Measurements from ENCODE around the gene MMP25.

Gene MMP25, protein sequence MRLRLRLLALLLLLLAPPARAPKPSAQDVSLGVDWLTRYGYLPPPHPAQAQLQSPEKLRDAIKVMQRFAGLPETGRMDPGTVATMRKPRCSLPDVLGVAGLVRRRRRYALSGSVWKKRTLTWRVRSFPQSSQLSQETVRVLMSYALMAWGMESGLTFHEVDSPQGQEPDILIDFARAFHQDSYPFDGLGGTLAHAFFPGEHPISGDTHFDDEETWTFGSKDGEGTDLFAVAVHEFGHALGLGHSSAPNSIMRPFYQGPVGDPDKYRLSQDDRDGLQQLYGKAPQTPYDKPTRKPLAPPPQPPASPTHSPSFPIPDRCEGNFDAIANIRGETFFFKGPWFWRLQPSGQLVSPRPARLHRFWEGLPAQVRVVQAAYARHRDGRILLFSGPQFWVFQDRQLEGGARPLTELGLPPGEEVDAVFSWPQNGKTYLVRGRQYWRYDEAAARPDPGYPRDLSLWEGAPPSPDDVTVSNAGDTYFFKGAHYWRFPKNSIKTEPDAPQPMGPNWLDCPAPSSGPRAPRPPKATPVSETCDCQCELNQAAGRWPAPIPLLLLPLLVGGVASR

DNA sequence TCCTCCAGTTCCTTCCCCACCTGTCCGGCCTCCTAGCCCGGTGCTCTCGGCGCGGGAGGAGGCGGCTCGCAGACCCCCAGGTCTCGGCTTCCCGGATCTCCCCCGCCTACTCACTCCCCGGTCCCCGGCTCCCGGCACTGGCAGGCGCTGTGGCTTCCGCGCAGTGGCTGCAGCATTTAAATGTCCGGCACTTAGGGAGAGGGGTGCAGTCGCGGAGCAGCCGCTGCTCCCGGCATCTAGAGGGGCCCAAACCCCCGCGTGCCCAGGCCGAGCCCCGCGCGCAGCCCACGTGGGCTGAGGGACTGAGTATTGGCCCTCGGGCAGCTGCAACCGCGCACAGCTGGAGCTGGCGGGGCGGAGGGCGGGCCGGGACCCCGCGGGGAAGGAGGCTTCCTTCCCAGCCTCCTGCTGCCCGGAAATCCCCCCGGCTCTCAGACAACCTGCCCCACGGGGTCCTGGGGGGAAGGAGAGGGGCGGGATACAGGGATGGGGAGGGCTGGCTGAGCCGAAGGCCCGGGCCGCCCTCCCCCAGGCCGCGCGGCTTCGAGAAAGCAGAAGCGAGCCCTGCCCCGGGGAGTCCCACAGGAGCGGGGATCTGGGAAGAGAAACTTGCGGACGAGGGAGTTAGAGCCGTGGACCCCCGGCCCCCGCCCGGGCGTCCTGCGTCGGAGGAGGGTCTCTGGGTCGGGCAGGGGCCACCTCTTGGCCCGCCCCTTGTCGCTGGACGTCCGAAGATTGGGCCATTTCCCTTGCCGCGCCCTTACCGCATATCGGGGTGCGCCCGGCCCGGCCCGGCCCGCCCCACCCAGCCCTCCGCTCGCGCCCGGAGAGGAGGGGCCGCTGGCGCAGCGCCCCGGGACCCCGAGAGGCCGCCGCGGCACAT is at the start of gene MMP25:
Gene MMP25 (plus strand): TSS at position 804 of the 883 bp plus-strand sequence. CDS start 357 bp downstream, outside the sequence.
- Histone ChIP-seq H3K9ac (ENCODE audit: low read length) (peak within 1 kb of the TSS; percentile 28), H3K27me3 (ENCODE audit: low read length) (no peaks in the 10 kb centered on the region), H3K9me3 (ENCODE audit: insufficient read depth, low read length) (no peaks in the 10 kb centered on the region), H3K79me2 (ENCODE audit: insufficient read depth, low read length) (no peaks in the 10 kb centered on the region), H3K4me3 (ENCODE audit: insufficient read depth, low read length, poor library complexity, severe bottlenecking) (peak within 1 kb of the TSS; percentile 25), H3K36me3 (ENCODE audit: low read length) (no peaks in the 10 kb centered on the region), H3K9me2 (replicated peaks; ENCODE audit: insufficient read depth, low read length) (no peaks in the 10 kb centered on the region), H3K4me2 (ENCODE audit: low read depth, low read length, poor library complexity, severe bottlenecking) (peak within 1 kb of the TSS; percentile 49), H3K27ac (ENCODE audit: low read depth, low read length) (no peak within 1 kb of the TSS), H4K20me1 (ENCODE audit: low read depth, low read length) (no peaks in the 10 kb centered on the region), H3F3A (ENCODE audit: insufficient read depth) (no peaks in the 10 kb centered on the region), H2AFZ (ENCODE audit: low read depth, low read length, severe bottlenecking) (no peak within 1 kb of the TSS)
- no peak for TF ChIP-seq CTCF (IDR thresholded peaks at IDR 0.05; ENCODE audit: insufficient read depth, low read length, poor library complexity, severe bottlenecking)
- no peak; the same call in 1 of the 2 replicates for TF ChIP-seq EZH2phosphoT487 (conservative IDR thresholded peaks at IDR 0.05; ENCODE audit: low read length)

DNA sequence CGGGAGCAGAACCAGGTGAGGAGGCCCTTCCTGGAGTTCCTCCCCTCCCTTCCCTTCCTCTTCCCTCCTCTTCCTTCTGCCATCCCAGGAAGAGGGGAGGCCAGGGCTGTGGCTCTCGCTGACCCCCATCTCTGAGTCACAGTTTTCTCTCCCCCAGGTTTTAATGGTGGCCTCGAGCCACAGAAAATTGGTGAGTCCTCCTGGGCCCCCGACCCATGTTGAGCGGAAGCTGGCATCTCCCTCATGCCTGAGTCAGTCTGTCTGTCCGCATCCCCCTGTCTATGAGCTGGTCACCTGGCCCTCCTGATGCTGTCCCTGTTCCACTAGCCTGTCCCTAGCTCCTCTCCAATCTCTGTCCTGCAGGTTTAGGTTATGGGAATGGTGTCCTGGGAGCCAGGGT is 46.4 kb upstream of the MMP25 start:
- Histone ChIP-seq H3K27ac (ENCODE audit: low read depth, low read length) (no peak overlapping the region), H3K4me3 (ENCODE audit: insufficient read depth, low read length, poor library complexity, severe bottlenecking) (no peak overlapping the region), H3K36me3 (ENCODE audit: low read length) (no peaks in the 10 kb centered on the region), H3K9ac (ENCODE audit: low read length) (no peak overlapping the region), H2AFZ (ENCODE audit: low read depth, low read length, severe bottlenecking) (no peak overlapping the region), H3K9me2 (replicated peaks; ENCODE audit: insufficient read depth, low read length) (no peaks in the 10 kb centered on the region), H3K27me3 (ENCODE audit: low read length) (no peaks in the 10 kb centered on the region), H3K4me2 (ENCODE audit: low read depth, low read length, poor library complexity, severe bottlenecking) (no peak overlapping the region), H3K79me2 (ENCODE audit: insufficient read depth, low read length) (no peaks in the 10 kb centered on the region), H3F3A (ENCODE audit: insufficient read depth) (no peaks in the 10 kb centered on the region), H4K20me1 (ENCODE audit: low read depth, low read length) (no peaks in the 10 kb centered on the region), H3K9me3 (ENCODE audit: insufficient read depth, low read length) (no peaks in the 10 kb centered on the region)
- TF ChIP-seq CTCF (IDR thresholded peaks at IDR 0.05; ENCODE audit: insufficient read depth, low read length, poor library complexity, severe bottlenecking): no peak
- TF ChIP-seq EZH2phosphoT487 (conservative IDR thresholded peaks at IDR 0.05; ENCODE audit: low read length): no peak

DNA sequence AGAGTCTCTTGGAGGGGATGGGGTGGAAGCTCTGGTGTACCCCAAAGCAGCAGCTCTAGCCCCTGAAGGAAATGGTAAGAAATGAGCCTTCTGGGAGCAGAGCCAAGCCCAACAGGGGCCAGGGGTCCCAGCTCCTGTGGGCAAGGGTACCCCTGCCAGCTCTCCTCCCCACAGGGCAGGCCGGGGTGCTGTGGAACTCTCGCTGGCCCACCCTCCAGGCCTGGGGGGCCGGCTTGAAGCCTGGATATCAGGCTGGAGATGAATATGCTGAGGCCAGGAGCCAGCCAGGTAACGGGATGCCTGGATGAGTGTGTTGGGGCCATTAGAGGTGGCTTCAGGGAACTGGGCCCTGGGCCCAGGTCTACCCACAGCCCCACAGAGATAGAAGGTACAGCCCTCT is 45.8 kb upstream of the MMP25 start:
- no peak overlapping the region for H2AFZ ChIP-seq (ENCODE audit: low read depth, low read length, severe bottlenecking)
- H3K27ac ChIP-seq (ENCODE audit: low read depth, low read length): no peak overlapping the region
- no peaks in the 10 kb centered on the region for H3K27me3 ChIP-seq (ENCODE audit: low read length)
- H3K9ac ChIP-seq (ENCODE audit: low read length): no peak overlapping the region
- TF ChIP-seq CTCF (IDR thresholded peaks at IDR 0.05; ENCODE audit: insufficient read depth, low read length, poor library complexity, severe bottlenecking): no peak
- H3K9me2 ChIP-seq (replicated peaks; ENCODE audit: insufficient read depth, low read length): no peaks in the 10 kb centered on the region
- no peaks in the 10 kb centered on the region for H4K20me1 ChIP-seq (ENCODE audit: low read depth, low read length)
- no peaks in the 10 kb centered on the region for H3K79me2 ChIP-seq (ENCODE audit: insufficient read depth, low read length)
- no peaks in the 10 kb centered on the region for H3F3A ChIP-seq (ENCODE audit: insufficient read depth)
- H3K4me3 ChIP-seq (ENCODE audit: insufficient read depth, low read length, poor library complexity, severe bottlenecking): no peak overlapping the region
- no peaks in the 10 kb centered on the region for H3K9me3 ChIP-seq (ENCODE audit: insufficient read depth, low read length)
- no peak overlapping the region for H3K4me2 ChIP-seq (ENCODE audit: low read depth, low read length, poor library complexity, severe bottlenecking)
- no peaks in the 10 kb centered on the region for H3K36me3 ChIP-seq (ENCODE audit: low read length)
